ENCODE measurements around the gene WDR75.
"Not testable (repeated sequence)": the region's sequence is repeated elsewhere in the genome, so short reads cannot be mapped to it uniquely, and the experiment has no call there.

Gene WDR75

GRCh38 chr2:189437926-189438325 is 3.3 kb upstream of the WDR75 start:
- DNase-seq (ENCODE audit: low read depth), result no peak
- H3K4me3 ChIP-seq (ENCODE audit: low read depth, low read length), result no peak overlapping the region

- H3K4me3 ChIP-seq (ENCODE audit: low read depth, low read length), result no peak overlapping the region
- no peak for DNase-seq (ENCODE audit: low read depth)
These were observed 1.9 kb upstream of the WDR75 start for GRCh38 chr2:189439342-189439741.

- DNase-seq (ENCODE audit: low read depth), result no peak
- H3K4me3 ChIP-seq (ENCODE audit: low read depth, low read length), result peak overlapping the region; percentile 91
These were observed 679 bp upstream of the WDR75 start for GRCh38 chr2:189440644-189440946.

GRCh38 chr2:189441709-189442074 is 418 bp downstream of the WDR75 start:
- H3K4me3 ChIP-seq (ENCODE audit: low read depth, low read length), result peak overlapping the region; percentile 91
- no peak for DNase-seq (ENCODE audit: low read depth)

- H3K4me3 ChIP-seq (ENCODE audit: low read depth, low read length), result peak overlapping the region; percentile 91
- no peak for DNase-seq (ENCODE audit: low read depth)
These were observed 1.2 kb downstream of the WDR75 start for GRCh38 chr2:189442468-189442867.

- no peak for DNase-seq (ENCODE audit: low read depth)
- no peak overlapping the region for H3K4me3 ChIP-seq (ENCODE audit: low read depth, low read length)
These were observed 3.0 kb downstream of the WDR75 start for GRCh38 chr2:189444322-189444721.

GRCh38 chr2:189446780-189447179 is 5.5 kb downstream of the WDR75 start:
- no peak for DNase-seq (ENCODE audit: low read depth)
- no peak overlapping the region for H3K4me3 ChIP-seq (ENCODE audit: low read depth, low read length)

- DNase-seq (ENCODE audit: low read depth), result no peak
- H3K4me3 ChIP-seq (ENCODE audit: low read depth, low read length), result no peak overlapping the region
These were observed 12.7 kb downstream of the WDR75 start for GRCh38 chr2:189454009-189454408.

GRCh38 chr2:189465076-189465475 is 23.8 kb downstream of the WDR75 start:
- no peak overlapping the region for H3K4me3 ChIP-seq (ENCODE audit: low read depth, low read length)
- no peak for DNase-seq (ENCODE audit: low read depth)

GRCh38 chr2:189465478-189465877 is 24.2 kb downstream of the WDR75 start:
- DNase-seq (ENCODE audit: low read depth), result no peak

GRCh38 chr2:189466046-189466445 is 24.8 kb downstream of the WDR75 start:
- no peak overlapping the region for H3K4me3 ChIP-seq (ENCODE audit: low read depth, low read length)
- DNase-seq (ENCODE audit: low read depth), result no peak

More at GRCh38 chr2:189465478-189465877, 24.2 kb downstream of the WDR75 start:
- no peak overlapping the region for H3K4me3 ChIP-seq (ENCODE audit: low read depth, low read length)

- peak; percentile 1 for DNase-seq (ENCODE audit: low read depth)
These were observed 25.4 kb downstream of the WDR75 start for GRCh38 chr2:189466656-189467055.

GRCh38 chr2:189467160-189467559 is 25.9 kb downstream of the WDR75 start:
- DNase-seq (ENCODE audit: low read depth), result no peak
- no peak overlapping the region for H3K4me3 ChIP-seq (ENCODE audit: low read depth, low read length)

More at GRCh38 chr2:189466656-189467055, 25.4 kb downstream of the WDR75 start:
- no peak overlapping the region for H3K4me3 ChIP-seq (ENCODE audit: low read depth, low read length)

GRCh38 chr2:189467593-189467992 is 26.3 kb downstream of the WDR75 start:
- DNase-seq (ENCODE audit: low read depth), result no peak
- no peak overlapping the region for H3K4me3 ChIP-seq (ENCODE audit: low read depth, low read length)

GRCh38 chr2:189474526-189474925 is 33.3 kb downstream of the WDR75 start:
- no peak for DNase-seq (ENCODE audit: low read depth)
- H3K4me3 ChIP-seq (ENCODE audit: low read depth, low read length), result no peak overlapping the region

- H3K4me3 ChIP-seq (ENCODE audit: low read depth, low read length), result no peak overlapping the region
These were observed 36.5 kb downstream of the WDR75 start for GRCh38 chr2:189477756-189478155.

GRCh38 chr2:189478289-189478688 is 37.0 kb downstream of the WDR75 start:
- DNase-seq (ENCODE audit: low read depth); H3K4me3 ChIP-seq (ENCODE audit: low read depth, low read length): not testable (repeated sequence)

More at GRCh38 chr2:189477756-189478155, 36.5 kb downstream of the WDR75 start:
- DNase-seq (ENCODE audit: low read depth), result no peak

GRCh38 chr2:189481071-189481470 is 39.8 kb downstream of the WDR75 start:
- DNase-seq (ENCODE audit: low read depth), result no peak
- H3K4me3 ChIP-seq (ENCODE audit: low read depth, low read length), result no peak overlapping the region

GRCh38 chr2:189483571-189483970 is 42.3 kb downstream of the WDR75 start:
- no peak overlapping the region for H3K4me3 ChIP-seq (ENCODE audit: low read depth, low read length)
- DNase-seq (ENCODE audit: low read depth), result no peak

GRCh38 chr2:189483980-189484740 is 42.9 kb downstream of the WDR75 start:
- no peak overlapping the region for H3K4me3 ChIP-seq (ENCODE audit: low read depth, low read length)
- DNase-seq (ENCODE audit: low read depth), result no peak

- DNase-seq (ENCODE audit: low read depth), result no peak
- H3K4me3 ChIP-seq (ENCODE audit: low read depth, low read length), result no peak overlapping the region
These were observed 43.9 kb downstream of the WDR75 start for GRCh38 chr2:189485146-189485545.

All from skeletal muscle cell (primary cell).